Fibroblast of the aortic adventitia (primary cell): Measurements from ENCODE around the gene CARM1. TPM values are rescaled to one million over a fixed set of nuclear protein-coding genes. Genes with fewer than 3 reads are reported as not detected.

Experiments used
- DNase-seq: peaks from one replicate; pipeline ENCODE4 v3.0.0-alpha.2; 2010; ENCODE audit warnings: low read depth
- H3K4me3 ChIP-seq: 2 replicates; pipeline ENCODE4 v1.5.1; 2011; ENCODE audit warnings: low read depth, mild to moderate bottlenecking, control low read depth, low read length, moderate library complexity
- total RNA-seq: library from RNA; depleted of rRNA; stranded (reverse); fragments of >200 nt; gene quantifications from 2 replicates; pipeline ENCODE4 v1.2.3, GENCODE V29; 2012; ENCODE audit warnings: low replicate concordance
- TF ChIP-seq, protein P1 (sequence below): IDR thresholded peaks from 2 replicates; pipeline ENCODE4 v1.5.1; 2011; ENCODE audit warnings: mild to moderate bottlenecking, low read length, control low read depth, inconsistent platforms; ENCODE audit not compliant: insufficient read depth

The CARM1 gene
- total RNA-seq, 1 donor = 39.6 TPM

DNA sequence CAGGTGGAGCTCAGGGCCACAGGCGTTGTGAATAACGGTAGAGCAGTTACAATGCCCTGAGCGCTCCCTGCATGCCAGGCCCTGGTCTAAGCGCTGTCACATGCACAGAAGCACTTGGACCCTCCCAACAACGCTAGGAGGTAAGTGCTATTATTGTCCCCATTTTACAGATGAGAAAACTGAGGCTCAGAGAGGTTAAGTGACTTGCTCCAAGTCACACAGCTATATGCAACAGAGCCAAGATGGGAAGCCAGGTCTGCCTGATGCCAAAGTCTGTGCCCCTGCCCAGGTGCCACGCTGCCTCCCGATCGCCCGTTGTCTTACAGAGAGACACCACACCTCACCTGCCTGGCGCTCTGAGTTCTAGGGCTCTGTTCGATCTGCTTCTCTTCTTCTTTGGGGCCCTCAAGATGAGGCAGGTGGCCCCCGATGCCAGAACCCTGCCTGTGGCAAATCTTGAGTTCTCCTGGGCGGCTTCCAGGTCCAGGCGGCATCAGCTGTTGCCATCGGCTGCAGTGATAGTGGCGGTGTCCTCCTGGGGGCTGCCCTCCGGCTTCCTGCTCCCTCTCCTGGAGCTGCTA is 37.1 kb downstream of the CARM1 start:
- no peak overlapping the region for H3K4me3 ChIP-seq
- no peak for DNase-seq
- TF ChIP-seq, protein P1, sequence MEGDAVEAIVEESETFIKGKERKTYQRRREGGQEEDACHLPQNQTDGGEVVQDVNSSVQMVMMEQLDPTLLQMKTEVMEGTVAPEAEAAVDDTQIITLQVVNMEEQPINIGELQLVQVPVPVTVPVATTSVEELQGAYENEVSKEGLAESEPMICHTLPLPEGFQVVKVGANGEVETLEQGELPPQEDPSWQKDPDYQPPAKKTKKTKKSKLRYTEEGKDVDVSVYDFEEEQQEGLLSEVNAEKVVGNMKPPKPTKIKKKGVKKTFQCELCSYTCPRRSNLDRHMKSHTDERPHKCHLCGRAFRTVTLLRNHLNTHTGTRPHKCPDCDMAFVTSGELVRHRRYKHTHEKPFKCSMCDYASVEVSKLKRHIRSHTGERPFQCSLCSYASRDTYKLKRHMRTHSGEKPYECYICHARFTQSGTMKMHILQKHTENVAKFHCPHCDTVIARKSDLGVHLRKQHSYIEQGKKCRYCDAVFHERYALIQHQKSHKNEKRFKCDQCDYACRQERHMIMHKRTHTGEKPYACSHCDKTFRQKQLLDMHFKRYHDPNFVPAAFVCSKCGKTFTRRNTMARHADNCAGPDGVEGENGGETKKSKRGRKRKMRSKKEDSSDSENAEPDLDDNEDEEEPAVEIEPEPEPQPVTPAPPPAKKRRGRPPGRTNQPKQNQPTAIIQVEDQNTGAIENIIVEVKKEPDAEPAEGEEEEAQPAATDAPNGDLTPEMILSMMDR = no peak

DNA sequence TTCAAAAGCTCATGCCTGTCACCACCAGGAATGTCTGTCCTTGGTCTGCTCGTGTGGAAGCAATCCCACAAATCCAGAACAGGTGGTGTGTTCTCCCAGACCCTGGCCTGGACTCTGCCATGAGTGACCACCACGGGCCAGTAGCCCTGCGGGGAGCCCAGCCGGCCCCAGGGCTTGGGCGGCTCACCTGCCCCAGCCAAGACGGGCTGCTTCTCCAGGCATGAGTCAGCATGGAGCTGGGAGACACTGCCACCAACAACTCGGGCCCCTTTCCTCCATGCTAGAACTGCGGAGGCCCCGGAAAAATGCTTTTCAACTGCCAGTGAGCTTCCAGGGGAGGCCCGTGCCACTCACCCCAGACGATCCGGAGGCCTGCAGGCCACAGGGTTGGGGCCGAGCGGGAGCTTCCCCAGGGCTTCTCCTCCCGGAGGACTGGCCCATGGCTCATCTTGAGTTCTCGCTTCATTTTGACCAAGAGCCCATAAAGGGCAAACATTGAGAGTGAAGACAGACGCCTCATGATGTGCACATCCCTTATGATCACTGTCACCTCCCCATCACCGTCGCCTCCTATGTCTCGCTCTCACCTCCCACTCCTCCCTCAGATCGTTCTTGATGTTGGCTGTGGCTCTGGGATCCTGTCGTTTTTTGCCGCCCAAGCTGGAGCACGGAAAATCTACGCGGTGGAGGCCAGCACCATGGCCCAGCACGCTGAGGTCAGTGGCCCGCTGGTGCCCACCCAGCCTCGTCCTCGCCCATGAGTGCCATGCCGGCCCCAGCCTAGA is 40.4 kb downstream of the CARM1 start:
- TF ChIP-seq, protein P1 = no peak
- DNase-seq = no peak
- no peak overlapping the region for H3K4me3 ChIP-seq

DNA sequence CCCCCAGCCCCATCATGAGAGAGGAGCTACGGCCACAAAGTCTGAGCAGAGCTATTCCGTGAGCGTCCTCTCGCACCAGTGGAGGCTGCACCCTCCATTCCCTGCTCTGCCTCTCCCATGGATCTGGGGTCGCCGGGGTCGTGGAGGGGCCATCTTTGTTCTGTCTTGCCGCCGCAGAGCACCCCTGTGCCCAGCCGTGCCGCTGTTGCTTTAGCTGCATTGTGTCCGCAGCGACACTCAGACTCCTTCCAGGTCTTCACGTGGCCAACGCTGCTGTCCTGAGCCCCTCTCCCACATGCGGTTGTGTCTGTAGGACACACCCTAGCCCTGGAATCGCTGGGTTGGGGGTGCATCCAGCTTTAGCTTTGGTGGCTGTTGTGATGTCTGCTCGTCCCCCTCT is 41.3 kb downstream of the CARM1 start:
- H3K4me3 ChIP-seq = no peak overlapping the region
- no peak for DNase-seq
- TF ChIP-seq, protein P1 = no peak

DNA sequence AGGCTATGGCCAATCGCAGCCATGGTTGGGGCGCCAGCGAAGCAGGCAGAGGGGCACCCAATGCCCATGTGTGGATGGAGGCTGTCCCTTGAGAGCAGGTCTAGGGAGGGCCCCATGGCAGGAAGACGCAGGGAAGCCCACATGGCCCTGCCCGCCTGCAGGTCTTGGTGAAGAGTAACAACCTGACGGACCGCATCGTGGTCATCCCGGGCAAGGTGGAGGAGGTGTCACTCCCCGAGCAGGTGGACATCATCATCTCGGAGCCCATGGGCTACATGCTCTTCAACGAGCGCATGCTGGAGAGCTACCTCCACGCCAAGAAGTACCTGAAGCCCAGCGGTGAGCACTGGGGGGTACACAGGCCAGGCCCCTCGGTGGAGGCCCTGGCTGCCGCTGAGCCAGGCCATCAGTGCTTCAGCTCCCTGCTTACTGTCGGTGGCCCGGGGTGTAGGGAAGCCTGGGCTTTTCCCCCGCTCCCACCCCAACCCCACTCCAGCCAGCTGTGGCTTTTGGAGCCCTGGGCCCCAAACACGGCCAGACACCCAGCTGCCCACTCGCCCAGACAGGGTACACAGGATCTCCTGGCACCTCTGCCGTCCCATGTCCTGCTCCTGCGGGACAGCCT is 42.5 kb downstream of the CARM1 start:
- DNase-seq = no peak
- H3K4me3 ChIP-seq = no peak overlapping the region
- TF ChIP-seq, protein P1 = no peak

DNA sequence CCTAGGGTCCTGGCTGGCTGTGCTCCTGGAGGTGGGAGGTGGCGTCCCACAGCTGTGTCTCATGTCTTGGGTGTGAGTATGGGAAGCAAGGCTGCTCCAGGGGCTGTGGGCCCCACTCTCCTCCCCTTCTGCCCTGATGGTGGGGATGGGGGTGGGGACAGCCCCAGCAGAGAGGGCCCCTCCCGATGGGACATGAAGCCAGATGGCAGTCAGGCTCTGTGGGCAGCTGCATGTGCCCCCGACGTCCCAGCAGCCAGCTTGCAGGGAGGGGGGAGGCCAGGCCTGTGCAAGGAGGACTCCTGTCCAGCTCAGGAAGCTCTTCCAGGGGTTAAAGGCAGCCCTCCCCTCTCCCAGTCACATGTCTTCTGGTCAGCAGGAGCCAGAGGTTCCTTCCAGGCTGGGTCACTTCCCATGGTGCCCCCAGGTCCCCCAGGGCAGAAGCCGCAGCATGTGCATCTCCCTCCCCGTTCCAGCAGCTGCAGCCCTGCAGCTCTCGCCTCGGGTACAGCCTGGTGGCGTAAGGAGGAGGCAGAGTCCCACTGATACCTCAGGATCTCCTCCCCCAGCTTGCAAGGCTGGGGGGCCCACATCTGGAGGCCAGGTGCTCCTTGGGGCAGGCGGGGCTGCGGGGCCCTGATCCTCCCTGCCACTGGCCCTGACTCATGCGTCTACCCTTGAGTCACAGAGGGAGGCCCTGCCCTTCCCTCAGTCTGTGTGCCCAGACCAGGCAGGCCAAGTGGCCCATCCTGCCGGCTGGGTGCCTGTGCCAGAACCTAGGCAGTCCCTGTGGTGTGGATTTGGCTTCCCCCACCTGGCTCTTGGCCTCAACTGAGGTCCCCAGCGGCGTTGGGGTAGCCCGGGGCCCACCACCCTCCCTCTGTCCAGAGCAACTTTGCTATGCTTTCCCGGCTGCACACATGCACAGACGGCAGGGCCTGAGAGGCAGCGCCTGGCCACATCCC is 44.1 kb downstream of the CARM1 start:
- no peak overlapping the region for H3K4me3 ChIP-seq
- peak; percentile 68 for DNase-seq
- TF ChIP-seq, protein P1 = peak; percentile 21

DNA sequence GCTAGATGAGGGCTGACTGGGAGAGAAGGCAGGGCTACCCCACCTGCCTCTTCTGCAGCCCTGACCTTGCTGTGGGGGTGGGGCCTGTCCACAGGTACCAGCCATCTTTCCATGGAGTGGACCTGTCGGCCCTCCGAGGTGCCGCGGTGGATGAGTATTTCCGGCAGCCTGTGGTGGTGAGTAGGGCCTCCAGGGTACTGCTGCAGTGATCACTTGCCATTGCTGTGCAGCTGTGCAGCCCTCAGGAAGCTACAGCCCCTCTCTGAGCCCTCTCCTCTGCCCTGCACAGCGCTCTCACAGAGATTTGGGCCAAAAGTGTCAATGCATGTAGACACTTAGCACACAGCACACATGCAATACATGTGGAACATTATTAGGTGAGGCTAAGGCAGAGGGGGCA is 45.2 kb downstream of the CARM1 start:
- no peak for DNase-seq
- TF ChIP-seq, protein P1 = no peak
- H3K4me3 ChIP-seq = no peak overlapping the region
